HG03565 (cell line): Measurements from ENCODE around the gene KCNQ2.

Experiments used
- ATAC-seq: cut with Tn5 transposase; IDR thresholded peaks from one replicate; pipeline ENCODE4 v1.9.1; 2021; ENCODE audit warnings: mild to moderate bottlenecking, moderate library complexity; ENCODE audit not compliant: unreplicated experiment

The KCNQ2 gene

DNA sequence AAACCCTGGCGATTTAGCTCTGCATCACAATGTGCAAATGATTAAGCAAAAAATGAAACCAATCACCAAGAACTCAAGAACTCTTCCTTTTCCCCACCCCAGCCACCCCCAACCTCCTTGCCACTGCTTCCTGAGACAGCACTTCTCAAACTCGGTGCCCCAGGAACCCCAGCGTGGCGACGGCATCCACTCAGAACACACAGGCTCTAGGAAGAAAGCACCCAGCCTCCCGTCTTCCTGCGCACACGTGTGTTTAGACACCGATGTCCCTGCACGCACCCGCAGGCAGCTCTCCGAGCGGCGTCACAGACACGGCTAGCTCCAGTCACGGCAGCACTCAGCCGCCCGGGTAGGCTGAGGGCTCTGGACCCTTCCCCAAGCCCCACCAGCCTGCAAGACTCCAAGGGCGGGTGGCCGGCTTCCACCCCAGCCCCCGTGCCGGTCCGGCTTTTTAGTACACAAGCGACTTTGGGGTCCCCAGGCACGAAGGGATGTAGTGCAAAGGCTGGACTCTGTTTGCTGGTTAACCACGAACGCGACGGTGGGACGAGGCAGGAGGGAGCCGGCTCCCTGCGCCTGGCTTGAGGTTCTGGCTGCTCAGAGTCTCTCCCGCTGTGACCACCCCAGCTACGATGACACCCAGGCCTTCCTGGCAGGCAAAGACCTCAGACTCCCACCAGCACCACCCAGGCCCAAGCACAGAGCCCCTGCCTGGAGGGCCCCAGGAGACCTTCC, 51.9 kb downstream of the KCNQ2 start:
- ATAC-seq: no peak

GRCh38 chr20:63419299-63419698, 53.2 kb downstream of the KCNQ2 start:
- ATAC-seq: no peak

DNA sequence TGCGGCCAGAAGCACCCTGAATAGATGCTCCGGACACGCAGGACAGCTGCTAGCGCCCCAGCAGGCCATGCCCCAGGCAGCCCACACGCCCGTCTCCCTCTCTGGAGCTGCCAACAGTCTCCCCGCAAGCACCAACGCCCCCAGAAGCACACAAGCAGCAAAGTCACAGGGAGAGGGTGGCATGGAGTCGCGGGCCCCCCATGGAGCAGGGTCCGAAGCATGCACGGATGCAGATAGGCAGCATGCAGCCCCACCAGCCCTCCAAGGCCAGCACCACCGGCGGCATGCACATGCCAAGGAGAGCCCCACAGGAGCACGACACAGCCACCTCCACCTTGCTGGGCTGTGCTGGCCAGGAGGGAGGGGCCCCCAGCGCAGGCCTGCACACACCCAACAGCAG, 53.8 kb downstream of the KCNQ2 start:
- no peak for ATAC-seq

DNA sequence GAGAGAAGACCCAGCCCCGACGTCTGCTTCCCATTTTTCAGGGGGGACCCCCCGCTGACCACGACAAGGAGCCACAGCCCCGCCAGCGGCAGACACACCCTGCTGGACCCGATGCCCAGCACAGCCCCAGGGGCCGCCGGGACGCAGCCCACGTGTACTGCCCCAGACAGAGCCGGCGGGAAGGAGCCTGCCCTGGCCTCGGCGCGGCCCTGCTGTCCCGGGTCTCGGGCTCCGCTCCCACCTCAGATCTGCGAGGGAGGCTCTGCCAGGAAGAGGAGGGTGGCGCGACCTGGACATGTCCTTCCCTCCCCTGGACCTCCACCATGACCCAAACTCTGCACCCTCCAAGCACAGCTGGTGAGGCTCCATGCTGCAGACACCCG, 54.7 kb downstream of the KCNQ2 start:
- no peak for ATAC-seq

GRCh38 chr20:63417097-63417737, 55.2 kb downstream of the KCNQ2 start:
- no peak for ATAC-seq

DNA sequence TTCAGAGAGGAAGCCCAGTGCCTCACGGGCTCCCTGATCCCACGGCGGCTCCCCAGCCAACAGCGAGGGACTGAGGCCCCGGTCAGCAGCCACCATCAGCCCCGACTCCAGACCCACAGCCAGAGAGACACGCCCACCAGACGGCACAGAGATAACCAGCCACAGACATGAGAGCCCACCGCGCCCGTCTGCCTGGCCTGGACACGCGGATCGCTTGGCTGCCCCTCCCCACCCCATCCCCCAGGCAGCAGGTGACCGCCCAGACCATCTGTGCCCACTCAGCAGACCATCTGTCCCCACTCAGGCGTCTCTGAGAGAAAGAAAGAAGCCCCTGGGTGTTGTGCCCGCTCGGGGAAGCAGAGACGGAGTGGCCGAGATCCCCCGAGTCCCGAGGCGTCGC, 55.8 kb downstream of the KCNQ2 start:
- ATAC-seq: no peak

DNA sequence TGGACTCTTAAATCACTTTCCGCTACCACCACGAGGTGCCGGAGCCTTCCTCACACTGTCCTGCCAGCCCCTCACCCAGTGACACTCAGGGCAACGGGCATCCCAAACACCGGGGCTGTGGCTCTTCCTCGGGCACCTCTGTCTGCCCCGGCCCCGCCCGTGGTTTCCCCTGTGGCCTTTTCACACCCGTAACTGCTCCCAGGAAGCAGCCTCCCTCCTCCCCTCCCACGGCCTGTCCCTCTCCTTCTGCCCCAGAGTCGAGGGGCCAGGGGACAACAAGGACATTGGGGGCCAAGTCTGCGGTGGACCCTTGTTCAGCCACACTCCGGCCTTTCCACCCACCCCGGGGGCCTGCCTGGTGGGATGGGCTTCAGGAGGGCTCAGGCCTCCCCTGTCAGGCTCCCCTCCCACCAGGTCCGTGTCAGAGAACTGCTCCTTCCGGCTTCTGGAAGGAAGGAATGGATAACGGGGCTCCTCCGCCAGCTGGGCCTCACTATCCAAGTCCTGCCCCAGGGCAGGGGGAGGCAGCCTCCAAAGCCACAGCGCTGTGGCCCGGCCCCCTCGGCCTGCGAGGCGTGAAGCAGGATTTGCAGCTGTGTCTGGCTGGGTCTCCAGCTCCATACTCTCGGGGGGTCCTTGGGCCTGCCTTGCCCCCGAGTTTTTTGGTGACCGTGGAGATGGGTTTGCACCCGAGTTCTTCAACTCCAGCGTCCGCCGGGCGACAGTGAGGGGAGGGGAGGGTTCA, 56.6 kb downstream of the KCNQ2 start:
- no peak for ATAC-seq

- no peak for ATAC-seq
Observed at GRCh38 chr20:63414720-63415430, 57.6 kb downstream of the KCNQ2 start.

DNA sequence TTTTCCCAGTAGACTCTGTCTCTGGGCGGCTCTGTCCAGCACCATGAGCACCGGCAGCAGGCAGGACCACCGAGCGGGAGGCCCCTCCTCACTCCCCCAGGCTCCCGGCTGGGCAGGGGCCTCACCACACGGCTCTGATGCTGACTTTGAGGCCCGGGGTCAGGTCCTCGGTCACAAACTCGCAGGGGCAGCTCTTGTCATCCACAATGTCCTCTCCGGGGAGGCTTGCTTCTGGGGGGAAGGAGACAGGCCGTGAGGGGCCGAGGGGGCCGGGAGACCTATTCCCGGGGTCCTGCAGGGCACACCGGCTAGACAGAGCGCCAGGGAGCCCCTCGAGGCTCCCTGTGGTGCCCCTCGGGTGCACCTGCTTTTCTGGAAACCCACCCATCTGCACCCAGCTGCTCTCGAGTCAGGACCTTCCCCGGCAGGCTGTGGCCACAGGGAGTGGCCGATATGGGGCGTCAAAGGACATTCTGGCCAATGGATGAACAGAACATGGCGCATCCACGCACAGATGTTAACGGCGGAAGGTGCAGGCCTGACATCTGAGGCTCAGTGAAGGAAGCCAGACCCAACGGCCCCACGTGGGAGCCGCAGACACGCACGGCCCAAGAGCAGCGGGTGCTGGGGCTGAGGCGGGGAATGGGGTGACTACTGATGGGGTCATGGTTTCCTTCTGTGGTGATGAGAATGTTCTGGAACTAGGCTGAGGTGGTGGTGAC, 58.3 kb downstream of the KCNQ2 start:
- no peak for ATAC-seq

DNA sequence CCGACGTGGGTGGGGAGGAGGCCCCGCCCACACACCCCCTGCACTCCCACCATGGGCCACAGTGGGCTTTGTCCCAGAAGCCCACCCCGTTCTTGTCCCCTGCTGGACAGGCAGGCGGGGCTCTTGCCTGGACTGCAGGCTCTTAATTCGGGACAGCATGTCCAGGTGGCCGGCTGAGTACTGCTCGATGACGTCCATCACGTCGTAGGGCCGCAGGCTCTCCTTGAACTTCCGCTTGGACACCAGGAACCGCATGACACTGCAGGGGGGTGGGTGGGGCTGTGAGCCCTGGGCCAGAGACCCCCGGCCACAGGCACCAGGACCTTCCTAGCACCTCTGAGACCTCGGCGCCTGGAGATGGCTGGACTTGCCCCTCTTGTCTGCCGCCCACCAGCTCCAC, 59.1 kb downstream of the KCNQ2 start:
- no peak for ATAC-seq

DNA sequence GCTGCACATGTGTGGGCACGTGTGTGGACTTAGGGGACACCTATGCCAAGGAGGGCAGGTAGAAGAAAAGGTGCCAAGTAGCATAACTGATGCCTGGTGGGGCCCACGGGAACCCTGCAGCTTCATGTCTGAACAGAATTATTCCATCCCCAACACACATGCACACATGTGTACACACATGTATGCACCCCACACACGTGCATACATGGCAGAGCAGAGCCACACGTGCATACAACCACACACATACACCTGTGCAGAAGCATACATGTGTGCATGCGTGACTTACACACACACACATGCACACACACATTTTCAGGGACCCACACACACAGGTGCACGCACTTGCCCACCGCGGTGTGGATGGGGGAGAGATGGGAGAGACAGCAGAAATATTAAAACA, 59.6 kb downstream of the KCNQ2 start:
- no peak for ATAC-seq

DNA sequence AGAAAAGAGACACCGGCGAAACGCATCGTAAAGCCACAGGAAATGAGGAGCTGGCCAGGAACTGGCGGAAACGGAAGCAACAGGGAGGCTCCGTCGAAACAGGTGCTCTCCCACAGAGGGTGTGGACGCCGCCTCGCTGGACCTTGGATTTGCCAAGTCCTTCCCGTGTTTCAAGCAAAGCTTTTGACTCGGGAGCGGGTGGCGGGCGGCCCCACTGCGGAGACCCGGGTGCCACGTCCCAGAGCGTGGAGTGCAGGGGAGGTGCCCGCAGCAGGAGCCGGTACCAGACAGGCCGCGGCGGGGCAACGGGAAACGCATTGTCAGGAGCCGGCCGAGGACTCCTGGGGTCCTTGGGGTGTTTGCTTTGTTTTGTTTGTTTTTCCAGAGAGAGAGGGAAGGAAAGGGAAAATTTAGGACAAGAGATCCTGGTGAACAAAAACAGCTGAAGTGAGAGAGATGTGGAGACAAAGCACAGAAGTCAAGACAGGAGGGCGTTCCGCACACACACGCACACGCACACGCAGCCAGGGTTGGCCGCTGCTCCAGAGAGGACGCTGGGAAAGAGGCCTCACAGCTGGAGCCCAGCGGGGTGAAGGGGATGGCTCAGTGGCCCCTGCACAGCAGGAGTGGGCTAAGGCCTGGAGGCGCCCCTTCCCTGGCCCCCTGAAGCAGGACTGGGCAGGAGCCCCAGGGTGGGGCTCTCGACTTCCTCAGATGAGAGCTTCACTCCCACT, 60.4 kb downstream of the KCNQ2 start:
- ATAC-seq: no peak

GRCh38 chr20:63411151-63411897, 61.1 kb downstream of the KCNQ2 start:
- ATAC-seq: no peak

- no peak for ATAC-seq
Observed at GRCh38 chr20:63409834-63410435, 62.5 kb downstream of the KCNQ2 start.

- ATAC-seq: no peak
Observed at GRCh38 chr20:63409066-63409833, 63.2 kb downstream of the KCNQ2 start.

DNA sequence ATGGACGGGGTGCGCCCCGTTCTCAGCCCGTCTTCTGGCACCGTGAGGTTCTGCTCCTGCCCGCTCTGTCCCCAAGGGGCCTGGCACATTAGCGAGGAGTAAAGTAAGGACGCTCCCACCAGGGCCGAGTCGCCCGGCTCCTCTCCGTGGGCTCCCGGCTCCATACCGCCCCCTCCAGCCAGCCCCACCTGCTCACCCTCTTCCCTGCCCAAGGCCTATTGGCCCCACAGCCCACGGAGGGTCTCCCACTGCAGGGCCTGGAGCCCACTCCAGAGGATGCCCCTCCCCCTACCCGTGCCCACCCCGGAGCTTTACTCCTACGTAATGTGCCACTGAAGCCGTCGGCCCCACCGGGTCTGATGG, 63.8 kb downstream of the KCNQ2 start:
- no peak for ATAC-seq

DNA sequence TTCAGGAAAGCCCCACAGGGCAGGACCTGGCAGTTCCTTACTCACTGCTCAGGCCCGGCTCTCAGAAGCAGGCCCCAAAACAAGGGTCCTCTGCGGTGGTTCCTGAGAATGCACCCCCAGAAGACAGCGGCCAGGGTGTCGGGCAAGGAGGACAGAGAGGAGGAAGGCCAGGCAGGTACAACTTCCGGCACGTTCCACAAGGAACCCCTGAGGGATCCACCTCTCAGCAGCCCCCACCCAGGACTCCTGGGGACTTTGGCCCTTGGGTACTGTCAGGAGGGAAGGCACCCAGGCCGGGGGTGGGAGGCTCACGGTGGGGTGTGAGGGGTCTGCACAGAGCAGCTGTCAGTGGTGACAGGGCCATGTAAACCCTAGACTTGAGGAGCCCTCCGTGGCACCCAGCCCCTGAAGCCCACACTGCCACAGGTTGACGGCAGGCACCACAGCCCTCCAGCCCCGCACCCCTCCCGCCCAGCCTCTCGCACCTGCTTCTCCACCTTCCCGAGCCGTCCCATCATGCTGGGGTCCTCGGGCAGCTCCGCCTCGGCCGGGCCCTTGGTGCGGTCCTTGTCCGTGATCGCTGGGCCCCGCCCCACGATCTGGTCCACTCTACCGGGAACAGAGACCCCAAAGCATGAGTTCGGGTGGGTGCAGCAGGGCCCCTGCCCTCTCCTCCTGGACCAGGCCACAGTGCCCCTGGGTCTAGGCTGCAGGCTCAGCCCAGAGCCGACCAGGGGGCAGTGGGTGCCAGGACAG, 64.3 kb downstream of the KCNQ2 start:
- ATAC-seq: no peak
